H1 (cell line): ENCODE results near the gene CMIP.

Experiments used
- CREB1 ChIP-seq: IDR thresholded peaks from 2 replicates; pipeline ENCODE4 v1.6.1; 2012; ENCODE audit warnings: inconsistent platforms
- EP300 ChIP-seq, 2 experiments: IDR thresholded peaks; 1 replicate in 1 of 2; 2 replicates in 1 of 2; pipeline ENCODE4 v1.6.1; 2011 to 2012; ENCODE audit warnings: low read depth in 2 of 2, low read length in 2 of 2, mild to moderate bottlenecking in 2 of 2, borderline replicate concordance in 1 of 2, inconsistent platforms in 1 of 2, moderate library complexity in 1 of 2
- HDAC2 ChIP-seq, 2 experiments: fragments of 300-600 bp in 1 of 2; sonication (generic) in 1 of 2; IDR thresholded peaks; 2 replicates each; pipeline ENCODE4 v1.6.1; 2011 to 2012; ENCODE audit warnings: low read depth in 2 of 2, low read length in 2 of 2, mild to moderate bottlenecking in 2 of 2, moderate library complexity in 2 of 2, borderline replicate concordance in 1 of 2, inconsistent platforms in 1 of 2
- NANOG ChIP-seq: IDR thresholded peaks from 2 replicates; pipeline ENCODE4 v1.6.1; 2011; ENCODE audit warnings: low read length, low read depth, mild to moderate bottlenecking, inconsistent platforms; ENCODE audit not compliant: insufficient read depth, poor library complexity, severe bottlenecking
- NRF1 ChIP-seq: IDR thresholded peaks from 2 replicates; pipeline ENCODE4 v1.6.1; 2011; ENCODE audit warnings: mild to moderate bottlenecking, low read depth, low read length, improper control_type of control experiment
- RAD21 ChIP-seq, 2 experiments: IDR thresholded peaks in 1 of 2; conservative IDR thresholded peaks in 1 of 2; 2 replicates each; pipeline ENCODE4 v1.6.1; 2011; ENCODE audit warnings: low read depth in 2 of 2, low read length in 2 of 2, improper control_type of control experiment in 1 of 2, inconsistent platforms in 1 of 2, mild to moderate bottlenecking in 1 of 2, moderate library complexity in 1 of 2
- RNF2 ChIP-seq: fragments of 200-900, 300-1000 bp; sonication (generic); IDR thresholded peaks from 2 replicates; pipeline ENCODE4 v1.7.1; 2016; ENCODE audit warnings: borderline replicate concordance, low read depth, mild to moderate bottlenecking, antibody characterized with exemption, low read length; ENCODE audit not compliant: poor library complexity, severe bottlenecking; ENCODE audit errors: missing control alignments
- SIN3A ChIP-seq, 2 experiments: IDR thresholded peaks in 1 of 2; conservative IDR thresholded peaks in 1 of 2; 2 replicates each; pipeline ENCODE4 v1.6.1; 2011 to 2012; ENCODE audit warnings: low read length in 2 of 2, improper control_type of control experiment in 1 of 2, low read depth in 1 of 2, mild to moderate bottlenecking in 1 of 2
- YY1 ChIP-seq: IDR thresholded peaks from 2 replicates; pipeline ENCODE4 v1.6.1; 2011; ENCODE audit warnings: low read depth, mild to moderate bottlenecking, low read length
- TF ChIP-seq, protein P1 (sequence below), 3 experiments: IDR thresholded peaks; 1 replicate in 2 of 3; 2 replicates in 1 of 3; pipeline versions ENCODE4 v1.5.1 to v1.6.1; 2011; ENCODE audit warnings: low read length in 3 of 3, mild to moderate bottlenecking in 3 of 3, inconsistent platforms in 2 of 3, low read depth in 1 of 3, moderate library complexity in 1 of 3; ENCODE audit not compliant: insufficient read depth in 1 of 3; ENCODE audit errors: control extremely low read depth in 1 of 3
- TF ChIP-seq, protein P2 (sequence below): IDR thresholded peaks from 2 replicates; pipeline ENCODE4 v1.6.1; 2012; ENCODE audit warnings: inconsistent platforms

DNA sequence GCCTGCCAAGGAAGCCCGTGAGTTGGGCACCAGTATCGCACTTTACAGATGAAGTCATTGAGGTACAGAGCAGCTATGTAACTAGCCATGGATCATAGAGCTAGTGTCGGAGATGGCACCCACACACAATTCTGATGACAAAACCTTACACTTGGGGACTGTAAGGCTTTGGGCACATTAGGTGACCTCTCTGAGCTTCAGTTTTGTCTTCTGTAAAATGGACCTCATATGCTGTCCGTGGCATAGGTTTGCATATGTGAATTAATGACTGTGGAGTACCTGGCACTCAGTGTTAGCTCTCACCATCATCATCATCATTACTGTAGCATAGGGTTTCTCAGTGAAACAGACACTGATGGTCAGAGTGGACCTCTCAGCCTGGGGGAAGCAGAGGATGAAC lies 50.3 kb downstream of the CMIP start:
- TF ChIP-seq YY1 (no peak), EP300 (IDR thresholded peaks at IDR 0.05; ENCODE audit: borderline replicate concordance in 1 of 2, low read depth in 2 of 2, low read length in 2 of 2) (no peak), CREB1 (no peak), NANOG (no peak), RAD21 (IDR thresholded peaks at IDR 0.05 in 1 of 2, conservative IDR thresholded peaks at IDR 0.05 in 1 of 2; ENCODE audit: low read depth in 2 of 2, low read length in 2 of 2) (no peak), NRF1 (no peak), RNF2 (no peak), SIN3A (conservative IDR thresholded peaks at IDR 0.05 in 1 of 2, IDR thresholded peaks at IDR 0.05 in 1 of 2; ENCODE audit: low read depth in 1 of 2, low read length in 2 of 2) (no peak), HDAC2 (IDR thresholded peaks at IDR 0.05; ENCODE audit: borderline replicate concordance in 1 of 2, low read depth in 2 of 2, low read length in 2 of 2) (no peak)
- TF ChIP-seq, protein P1, sequence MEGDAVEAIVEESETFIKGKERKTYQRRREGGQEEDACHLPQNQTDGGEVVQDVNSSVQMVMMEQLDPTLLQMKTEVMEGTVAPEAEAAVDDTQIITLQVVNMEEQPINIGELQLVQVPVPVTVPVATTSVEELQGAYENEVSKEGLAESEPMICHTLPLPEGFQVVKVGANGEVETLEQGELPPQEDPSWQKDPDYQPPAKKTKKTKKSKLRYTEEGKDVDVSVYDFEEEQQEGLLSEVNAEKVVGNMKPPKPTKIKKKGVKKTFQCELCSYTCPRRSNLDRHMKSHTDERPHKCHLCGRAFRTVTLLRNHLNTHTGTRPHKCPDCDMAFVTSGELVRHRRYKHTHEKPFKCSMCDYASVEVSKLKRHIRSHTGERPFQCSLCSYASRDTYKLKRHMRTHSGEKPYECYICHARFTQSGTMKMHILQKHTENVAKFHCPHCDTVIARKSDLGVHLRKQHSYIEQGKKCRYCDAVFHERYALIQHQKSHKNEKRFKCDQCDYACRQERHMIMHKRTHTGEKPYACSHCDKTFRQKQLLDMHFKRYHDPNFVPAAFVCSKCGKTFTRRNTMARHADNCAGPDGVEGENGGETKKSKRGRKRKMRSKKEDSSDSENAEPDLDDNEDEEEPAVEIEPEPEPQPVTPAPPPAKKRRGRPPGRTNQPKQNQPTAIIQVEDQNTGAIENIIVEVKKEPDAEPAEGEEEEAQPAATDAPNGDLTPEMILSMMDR (IDR thresholded peaks at IDR 0.05; ENCODE audit: control extremely low read depth in 1 of 3, insufficient read depth in 1 of 3, low read depth in 1 of 3, low read length in 3 of 3) = no peak
- TF ChIP-seq, protein P2, sequence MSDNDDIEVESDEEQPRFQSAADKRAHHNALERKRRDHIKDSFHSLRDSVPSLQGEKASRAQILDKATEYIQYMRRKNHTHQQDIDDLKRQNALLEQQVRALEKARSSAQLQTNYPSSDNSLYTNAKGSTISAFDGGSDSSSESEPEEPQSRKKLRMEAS = no peak
